Gastroesophageal sphincter (tissue), 3 donors: ENCODE data around the gene EIF4B.

Experiments
- CTCF ChIP-seq, 4 experiments: fragments of 200-600 bp in 2 of 4; fragments of 450-650 bp in 2 of 4; sonication (generic) in 1 of 4; IDR thresholded peaks; one replicate each; pipeline ENCODE4 v1.5.1; 2017 to 2019; ENCODE audit warnings: antibody characterized with exemption in 4 of 4, mild to moderate bottlenecking in 2 of 4, moderate library complexity in 2 of 4
- EP300 ChIP-seq: sonication (generic); formaldehyde crosslinking; IDR thresholded peaks from one replicate; pipeline ENCODE4 v1.6.1; 2017; ENCODE audit warnings: antibody characterized with exemption, mild to moderate bottlenecking
- POLR2A ChIP-seq, 2 donors: fragments of 450-650 bp; IDR thresholded peaks; one replicate each; pipeline ENCODE4 v1.6.1; 2017; ENCODE audit warnings: antibody characterized with exemption in 2 of 2, mild to moderate bottlenecking in 2 of 2, moderate library complexity in 1 of 2
- POLR2AphosphoS5 ChIP-seq: sonication (generic); formaldehyde crosslinking; IDR thresholded peaks from one replicate; pipeline ENCODE4 v1.6.1; 2017; ENCODE audit warnings: antibody characterized with exemption

DNA sequence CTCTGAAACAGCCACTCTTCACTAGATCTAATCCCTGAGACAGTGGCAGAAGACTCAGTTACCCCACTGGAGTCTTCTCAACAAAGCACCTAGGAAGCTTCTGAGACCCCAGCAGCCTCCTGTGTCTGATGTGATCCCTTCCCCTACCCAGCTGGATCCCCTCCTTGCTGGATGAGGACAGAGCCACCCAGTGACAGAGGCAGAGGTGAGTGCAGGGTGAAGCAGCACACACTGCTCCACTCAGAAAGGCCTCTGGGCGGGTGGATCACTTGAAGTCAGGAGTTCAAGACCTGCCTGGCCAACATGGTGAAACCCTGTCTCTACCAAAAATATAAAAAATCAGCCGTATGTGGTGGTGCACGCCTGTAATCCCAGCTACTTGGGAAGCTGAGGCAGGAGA, 70.2 kb downstream of the EIF4B start:
- no peak for TF ChIP-seq POLR2A (IDR thresholded peaks at IDR 0.05)
- no peak for TF ChIP-seq CTCF (IDR thresholded peaks at IDR 0.05)
- TF ChIP-seq EP300: no peak
- TF ChIP-seq POLR2AphosphoS5: no peak
